ENCODE results near the gene RCBTB1.

GRCh38 chr13:49497272-49497671 lies 88.1 kb downstream of the RCBTB1 start:
- no peak for TF ChIP-seq CTCF (IDR thresholded peaks at IDR 0.05)
- TF ChIP-seq POLR2A (IDR thresholded peaks at IDR 0.05) = no peak
